Neural cell (in vitro differentiated cells): ENCODE data around the gene MAEA. TPM values are rescaled to one million over a fixed set of nuclear protein-coding genes. Genes with fewer than 3 reads are reported as not detected.

Experiments used
- H2AFZ ChIP-seq: fragments of 200-600, 300-800 bp; sonication (generic), shearing (Covaris generic); 2 replicates; pipeline ENCODE4 v1.6.0; 2014; ENCODE audit warnings: low read depth, mild to moderate bottlenecking, antibody characterized with exemption, low read length, moderate library complexity
- H3F3A ChIP-seq: fragments of 200-600 bp; shearing (Covaris generic); 2 replicates; pipeline ENCODE4 v1.6.1; 2016; ENCODE audit warnings: mild to moderate bottlenecking, moderate library complexity, mixed read lengths, antibody characterized with exemption, low read length; ENCODE audit not compliant: insufficient read depth, poor library complexity, severe bottlenecking
- H3K27ac ChIP-seq: fragments of 200-600, 300-800 bp; sonication (generic), shearing (Covaris generic); 2 replicates; pipeline ENCODE4 v1.5.1; 2014; ENCODE audit warnings: mild to moderate bottlenecking, low read length, moderate library complexity
- H3K27me3 ChIP-seq: fragments of 300-800, 200-600 bp; sonication (generic), shearing (Covaris generic); 2 replicates; pipeline ENCODE4 v1.6.0; 2014; ENCODE audit warnings: mild to moderate bottlenecking, low read depth, low read length, moderate library complexity; ENCODE audit not compliant: insufficient read depth
- H3K36me3 ChIP-seq: fragments of 300-800, 200-600 bp; sonication (generic), shearing (Covaris generic); 2 replicates; pipeline ENCODE4 v1.5.1; 2014; ENCODE audit warnings: mild to moderate bottlenecking, antibody characterized with exemption, low read length, moderate library complexity; ENCODE audit not compliant: insufficient read depth
- H3K4me2 ChIP-seq: fragments of 300-800, 200-600 bp; sonication (generic), shearing (Covaris generic); 2 replicates; pipeline ENCODE4 v1.6.0; 2014; ENCODE audit warnings: mild to moderate bottlenecking, low read length
- H3K4me3 ChIP-seq: fragments of 300-800, 200-600 bp; sonication (generic), shearing (Covaris generic); 2 replicates; pipeline ENCODE4 v1.5.1; 2014; ENCODE audit warnings: mild to moderate bottlenecking, low read length, moderate library complexity
- H3K79me2 ChIP-seq: fragments of 200-600 bp; shearing (Covaris generic); replicated peaks from 2 replicates; pipeline ENCODE4 v1.6.0; 2014; ENCODE audit warnings: mild to moderate bottlenecking, low read length, moderate library complexity; ENCODE audit not compliant: insufficient read depth
- H3K9ac ChIP-seq: fragments of 300-800, 200-600 bp; sonication (generic), shearing (Covaris generic); 2 replicates; pipeline ENCODE4 v1.6.1; 2016; ENCODE audit warnings: mild to moderate bottlenecking, low read length, mixed read lengths
- H3K9me2 ChIP-seq: fragments of 200-600 bp; shearing (Covaris generic); 2 replicates; pipeline ENCODE4 v1.6.1; 2016; ENCODE audit warnings: mild to moderate bottlenecking, low read length, mixed read lengths; ENCODE audit not compliant: insufficient read depth
- H3K9me3 ChIP-seq: fragments of 200-600, 300-800 bp; sonication (generic), shearing (Covaris generic); 2 replicates; pipeline ENCODE4 v1.6.1; 2016; ENCODE audit warnings: mild to moderate bottlenecking, mixed run types, low read length, moderate library complexity, mixed read lengths
- H4K20me1 ChIP-seq: fragments of 200-600 bp; shearing (Covaris generic); 2 replicates; pipeline ENCODE4 v1.6.1; 2016; ENCODE audit warnings: mild to moderate bottlenecking, mixed run types; ENCODE audit not compliant: insufficient read depth
- EP300 ChIP-seq: fragments of 450-650 bp; conservative IDR thresholded peaks from 2 replicates; pipeline ENCODE4 v1.6.1; 2014; ENCODE audit warnings: antibody characterized with exemption, mild to moderate bottlenecking, moderate library complexity; ENCODE audit not compliant: poor library complexity, severe bottlenecking
- EZH2 ChIP-seq: fragments of 200-600, 300-800 bp; shearing (Covaris generic), sonication (generic); IDR thresholded peaks from 2 replicates; pipeline ENCODE4 v1.6.1; 2014; ENCODE audit warnings: antibody characterized with exemption, low read length, borderline replicate concordance, mild to moderate bottlenecking; ENCODE audit not compliant: insufficient read depth, poor library complexity, severe bottlenecking
- MXI1 ChIP-seq: fragments of 450-650 bp; conservative IDR thresholded peaks from 2 replicates; pipeline ENCODE4 v1.6.1; 2014; ENCODE audit warnings: antibody characterized with exemption, mild to moderate bottlenecking; ENCODE audit not compliant: poor library complexity, severe bottlenecking
- POLR2AphosphoS5 ChIP-seq: IDR thresholded peaks from 2 replicates; pipeline ENCODE4 v1.6.1; 2012
- TAF1 ChIP-seq: IDR thresholded peaks from 2 replicates; pipeline ENCODE4 v1.6.1; 2012; ENCODE audit warnings: low read depth
- polyA plus RNA-seq: library from polyadenylated mRNA; depleted of rRNA; stranded (reverse); fragments of >200 nt; gene quantifications from 2 replicates; pipeline ENCODE4 v1.2.3, GENCODE V29; 2014
- TF ChIP-seq, protein P1 (sequence below): IDR thresholded peaks from 2 replicates; pipeline ENCODE4 v1.6.1; 2012; ENCODE audit warnings: borderline replicate concordance

Gene MAEA
- polyA plus RNA-seq, 1 donor from 2014 or later: 106 TPM

DNA sequence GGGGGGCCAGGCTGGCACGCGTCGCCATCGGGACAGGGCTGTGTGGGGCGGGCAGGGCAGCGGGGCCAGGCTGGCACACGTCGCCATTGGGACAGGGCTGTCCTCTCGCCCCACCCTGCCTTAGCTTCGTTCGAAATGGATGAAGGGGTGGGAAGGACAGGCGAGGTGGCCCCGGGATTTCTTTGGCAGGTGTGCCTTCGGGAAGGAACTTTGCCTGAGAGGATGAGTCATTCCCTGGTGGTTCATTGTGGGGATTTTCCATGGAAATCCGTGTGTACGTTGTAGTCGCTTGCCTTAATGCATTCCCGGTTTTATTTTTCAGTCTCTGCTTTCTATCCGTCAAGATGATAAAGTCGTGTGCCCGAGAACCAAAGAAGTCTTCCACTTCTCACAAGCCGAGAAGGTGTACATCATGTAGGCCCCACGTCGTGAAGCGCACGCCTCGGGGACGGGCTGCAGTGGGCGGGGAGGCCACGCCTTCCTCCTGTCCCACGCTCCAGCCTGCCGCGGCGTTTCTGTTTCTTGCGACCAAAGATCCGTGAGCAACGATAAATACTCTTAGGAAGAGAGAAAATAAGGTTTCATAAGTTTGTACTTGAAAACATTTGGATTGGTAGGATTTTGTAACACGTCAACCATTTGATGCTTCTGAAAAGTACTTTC, 49.2 kb downstream of the MAEA start:
- Histone ChIP-seq H3K9me2 (no peaks in the 10 kb centered on the region), H2AFZ (no peak overlapping the region), H4K20me1 (no peaks in the 10 kb centered on the region), H3F3A (no peaks in the 10 kb centered on the region), H3K27me3 (no peaks in the 10 kb centered on the region), H3K4me2 (no peak overlapping the region), H3K9ac (no peak overlapping the region), H3K79me2 (no peaks in the 10 kb centered on the region), H3K9me3 (no peaks in the 10 kb centered on the region), H3K4me3 (no peak overlapping the region), H3K27ac (no peak overlapping the region), H3K36me3 (peaks cover 10% of the 10 kb centered on the region)
- TF ChIP-seq EZH2: no peak
- no peak for TF ChIP-seq MXI1
- TF ChIP-seq POLR2AphosphoS5: no peak
- no peak for TF ChIP-seq EP300
- TF ChIP-seq, protein P1, sequence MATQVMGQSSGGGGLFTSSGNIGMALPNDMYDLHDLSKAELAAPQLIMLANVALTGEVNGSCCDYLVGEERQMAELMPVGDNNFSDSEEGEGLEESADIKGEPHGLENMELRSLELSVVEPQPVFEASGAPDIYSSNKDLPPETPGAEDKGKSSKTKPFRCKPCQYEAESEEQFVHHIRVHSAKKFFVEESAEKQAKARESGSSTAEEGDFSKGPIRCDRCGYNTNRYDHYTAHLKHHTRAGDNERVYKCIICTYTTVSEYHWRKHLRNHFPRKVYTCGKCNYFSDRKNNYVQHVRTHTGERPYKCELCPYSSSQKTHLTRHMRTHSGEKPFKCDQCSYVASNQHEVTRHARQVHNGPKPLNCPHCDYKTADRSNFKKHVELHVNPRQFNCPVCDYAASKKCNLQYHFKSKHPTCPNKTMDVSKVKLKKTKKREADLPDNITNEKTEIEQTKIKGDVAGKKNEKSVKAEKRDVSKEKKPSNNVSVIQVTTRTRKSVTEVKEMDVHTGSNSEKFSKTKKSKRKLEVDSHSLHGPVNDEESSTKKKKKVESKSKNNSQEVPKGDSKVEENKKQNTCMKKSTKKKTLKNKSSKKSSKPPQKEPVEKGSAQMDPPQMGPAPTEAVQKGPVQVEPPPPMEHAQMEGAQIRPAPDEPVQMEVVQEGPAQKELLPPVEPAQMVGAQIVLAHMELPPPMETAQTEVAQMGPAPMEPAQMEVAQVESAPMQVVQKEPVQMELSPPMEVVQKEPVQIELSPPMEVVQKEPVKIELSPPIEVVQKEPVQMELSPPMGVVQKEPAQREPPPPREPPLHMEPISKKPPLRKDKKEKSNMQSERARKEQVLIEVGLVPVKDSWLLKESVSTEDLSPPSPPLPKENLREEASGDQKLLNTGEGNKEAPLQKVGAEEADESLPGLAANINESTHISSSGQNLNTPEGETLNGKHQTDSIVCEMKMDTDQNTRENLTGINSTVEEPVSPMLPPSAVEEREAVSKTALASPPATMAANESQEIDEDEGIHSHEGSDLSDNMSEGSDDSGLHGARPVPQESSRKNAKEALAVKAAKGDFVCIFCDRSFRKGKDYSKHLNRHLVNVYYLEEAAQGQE: no peak

DNA sequence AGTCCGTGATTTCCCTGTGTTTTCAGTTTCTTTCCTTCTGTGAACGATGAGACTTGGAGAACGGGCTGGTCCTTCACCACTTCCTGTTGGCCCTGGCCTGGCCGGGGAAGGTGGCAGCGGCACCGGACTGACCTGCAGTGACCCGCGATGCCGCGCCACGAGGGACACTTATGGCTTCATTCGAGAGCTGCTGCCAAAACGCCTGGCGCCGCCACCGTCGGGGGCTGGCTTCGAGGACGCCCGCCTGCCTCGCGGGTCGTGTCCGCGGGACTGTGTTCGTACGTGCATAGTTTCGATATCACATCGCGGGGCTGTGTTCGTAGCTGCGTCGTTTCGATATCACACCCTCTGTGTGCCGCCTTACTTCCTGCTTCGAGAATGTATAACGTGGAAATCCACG, 49.8 kb downstream of the MAEA start:
- Histone ChIP-seq H3K9me3 (no peaks in the 10 kb centered on the region), H3K9ac (no peak overlapping the region), H3F3A (no peaks in the 10 kb centered on the region), H4K20me1 (no peaks in the 10 kb centered on the region), H3K27me3 (no peaks in the 10 kb centered on the region), H3K36me3 (peaks cover 10% of the 10 kb centered on the region), H2AFZ (no peak overlapping the region), H3K9me2 (no peaks in the 10 kb centered on the region), H3K79me2 (no peaks in the 10 kb centered on the region), H3K4me3 (no peak overlapping the region), H3K4me2 (no peak overlapping the region), H3K27ac (no peak overlapping the region)
- TF ChIP-seq EZH2: no peak
- TF ChIP-seq, protein P1: no peak
- TF ChIP-seq TAF1: no peak
- no peak for TF ChIP-seq POLR2AphosphoS5
